ENCODE results near the gene CCL21.

DNA sequence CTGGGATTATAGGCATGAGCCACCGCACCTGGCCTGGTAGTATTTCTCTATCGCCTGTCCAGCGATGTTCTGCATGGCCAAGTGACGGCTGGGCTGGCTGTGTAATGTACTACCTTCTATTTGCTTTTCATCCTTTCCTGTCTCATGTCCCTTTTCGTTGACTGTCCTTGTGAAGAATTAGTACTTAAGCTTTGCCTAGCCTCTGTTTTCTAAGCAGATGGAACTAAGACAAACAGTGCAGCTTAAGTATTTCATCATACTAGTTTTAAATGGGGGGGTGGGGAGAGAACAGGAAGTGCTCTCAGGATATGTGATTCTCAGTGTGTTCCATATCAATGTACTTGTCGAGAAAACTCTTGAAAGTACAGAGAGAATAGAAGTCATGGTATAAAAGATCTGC is 31.7 kb upstream of the CCL21 start:
- TF ChIP-seq, protein P1, sequence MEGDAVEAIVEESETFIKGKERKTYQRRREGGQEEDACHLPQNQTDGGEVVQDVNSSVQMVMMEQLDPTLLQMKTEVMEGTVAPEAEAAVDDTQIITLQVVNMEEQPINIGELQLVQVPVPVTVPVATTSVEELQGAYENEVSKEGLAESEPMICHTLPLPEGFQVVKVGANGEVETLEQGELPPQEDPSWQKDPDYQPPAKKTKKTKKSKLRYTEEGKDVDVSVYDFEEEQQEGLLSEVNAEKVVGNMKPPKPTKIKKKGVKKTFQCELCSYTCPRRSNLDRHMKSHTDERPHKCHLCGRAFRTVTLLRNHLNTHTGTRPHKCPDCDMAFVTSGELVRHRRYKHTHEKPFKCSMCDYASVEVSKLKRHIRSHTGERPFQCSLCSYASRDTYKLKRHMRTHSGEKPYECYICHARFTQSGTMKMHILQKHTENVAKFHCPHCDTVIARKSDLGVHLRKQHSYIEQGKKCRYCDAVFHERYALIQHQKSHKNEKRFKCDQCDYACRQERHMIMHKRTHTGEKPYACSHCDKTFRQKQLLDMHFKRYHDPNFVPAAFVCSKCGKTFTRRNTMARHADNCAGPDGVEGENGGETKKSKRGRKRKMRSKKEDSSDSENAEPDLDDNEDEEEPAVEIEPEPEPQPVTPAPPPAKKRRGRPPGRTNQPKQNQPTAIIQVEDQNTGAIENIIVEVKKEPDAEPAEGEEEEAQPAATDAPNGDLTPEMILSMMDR (conservative IDR thresholded peaks at IDR 0.05) = no peak
- no peak for TF ChIP-seq ZFX (IDR thresholded peaks at IDR 0.05)
